Measurements from ENCODE around the gene FADD.

The FADD gene

GRCh38 chr11:70184396-70184795, 18.7 kb upstream of the FADD start:
- ATAC-seq (ENCODE audit: low read depth) = no peak
- Histone ChIP-seq H3K27ac (ENCODE audit: poor library complexity, severe bottlenecking) (no peak overlapping the region), H3K36me3 (ENCODE audit: low read depth) (no peaks in the 10 kb centered on the region), H3K9me3 (ENCODE audit: severe bottlenecking) (no peaks in the 10 kb centered on the region), H3K27me3 (ENCODE audit: insufficient read depth, poor library complexity, severe bottlenecking) (no peaks in the 10 kb centered on the region), H3K4me1 (ENCODE audit: insufficient read depth, poor library complexity, severe bottlenecking) (no peaks in the 10 kb centered on the region), H3K4me3 (ENCODE audit: severe bottlenecking) (no peak overlapping the region)
- no peak for TF ChIP-seq CTCF (IDR thresholded peaks at IDR 0.05; ENCODE audit: poor library complexity, severe bottlenecking)
- no peak for DNase-seq (ENCODE audit: low spot score)

- no peaks in the 10 kb centered on the region for H3K36me3 ChIP-seq (ENCODE audit: low read depth)
- no peak overlapping the region for H3K4me3 ChIP-seq (ENCODE audit: severe bottlenecking)
- H3K9me3 ChIP-seq (ENCODE audit: severe bottlenecking) = no peaks in the 10 kb centered on the region
- H3K27me3 ChIP-seq (ENCODE audit: insufficient read depth, poor library complexity, severe bottlenecking) = no peaks in the 10 kb centered on the region
- DNase-seq (ENCODE audit: low spot score) (no peak), ATAC-seq (ENCODE audit: low read depth) (no peak)
- TF ChIP-seq CTCF (IDR thresholded peaks at IDR 0.05; ENCODE audit: poor library complexity, severe bottlenecking) = no peak
- no peak overlapping the region for H3K27ac ChIP-seq (ENCODE audit: poor library complexity, severe bottlenecking)
- no peaks in the 10 kb centered on the region for H3K4me1 ChIP-seq (ENCODE audit: insufficient read depth, poor library complexity, severe bottlenecking)
Measured at GRCh38 chr11:70185348-70186055, 17.6 kb upstream of the FADD start.

DNA sequence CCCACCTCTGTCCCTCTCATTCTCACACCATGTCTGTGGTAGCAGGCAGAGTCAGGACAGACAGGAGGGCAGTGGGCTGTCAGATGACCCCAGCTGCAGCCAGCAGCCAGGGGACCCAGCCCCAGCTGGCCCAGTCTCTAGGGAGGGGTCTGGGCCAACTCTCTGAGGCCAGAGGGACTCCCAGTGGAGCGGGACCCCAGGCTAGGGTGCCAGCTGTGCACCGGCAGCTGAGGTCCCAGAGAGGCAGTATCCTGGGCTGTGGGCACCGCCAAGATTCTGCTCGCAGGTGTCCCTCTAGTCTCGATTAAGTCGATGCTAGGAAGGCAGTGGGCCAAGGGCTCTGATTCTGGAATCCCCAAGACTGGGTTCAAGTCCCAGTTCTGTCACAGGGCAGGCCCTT, 16.7 kb upstream of the FADD start:
- DNase-seq (ENCODE audit: low spot score) = no peak
- ATAC-seq (ENCODE audit: low read depth) = no peak
- no peak for TF ChIP-seq CTCF (IDR thresholded peaks at IDR 0.05; ENCODE audit: poor library complexity, severe bottlenecking)
- Histone ChIP-seq H3K9me3 (ENCODE audit: severe bottlenecking) (no peaks in the 10 kb centered on the region), H3K27me3 (ENCODE audit: insufficient read depth, poor library complexity, severe bottlenecking) (no peaks in the 10 kb centered on the region), H3K27ac (ENCODE audit: poor library complexity, severe bottlenecking) (no peak overlapping the region), H3K36me3 (ENCODE audit: low read depth) (no peaks in the 10 kb centered on the region), H3K4me1 (ENCODE audit: insufficient read depth, poor library complexity, severe bottlenecking) (no peaks in the 10 kb centered on the region), H3K4me3 (ENCODE audit: severe bottlenecking) (no peak overlapping the region)

DNA sequence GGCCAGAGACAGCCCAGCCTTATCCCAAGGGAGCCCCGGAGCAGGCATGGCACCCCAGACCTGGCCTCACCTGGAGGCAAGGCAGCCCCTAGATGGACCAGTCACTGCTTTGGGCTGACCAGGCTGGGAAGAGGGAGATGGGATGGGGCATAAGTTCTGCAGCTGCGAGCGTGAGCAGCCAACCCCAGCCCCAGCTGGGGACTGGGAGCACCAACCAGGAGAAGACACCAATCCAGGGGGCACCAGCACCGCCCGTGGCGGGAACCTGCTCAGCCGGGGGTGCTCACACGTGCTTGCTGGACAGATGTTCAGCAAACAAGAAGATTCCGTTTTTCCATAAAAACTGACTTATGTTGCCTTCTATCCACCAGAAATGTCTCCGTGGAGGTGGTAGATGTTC, 16.2 kb upstream of the FADD start:
- Histone ChIP-seq H3K27me3 (ENCODE audit: insufficient read depth, poor library complexity, severe bottlenecking) (no peaks in the 10 kb centered on the region), H3K36me3 (ENCODE audit: low read depth) (no peaks in the 10 kb centered on the region), H3K4me3 (ENCODE audit: severe bottlenecking) (no peak overlapping the region), H3K27ac (ENCODE audit: poor library complexity, severe bottlenecking) (no peak overlapping the region), H3K4me1 (ENCODE audit: insufficient read depth, poor library complexity, severe bottlenecking) (no peaks in the 10 kb centered on the region), H3K9me3 (ENCODE audit: severe bottlenecking) (no peaks in the 10 kb centered on the region)
- DNase-seq (ENCODE audit: low spot score) = no peak
- no peak for TF ChIP-seq CTCF (IDR thresholded peaks at IDR 0.05; ENCODE audit: poor library complexity, severe bottlenecking)
- ATAC-seq (ENCODE audit: low read depth) = no peak

DNA sequence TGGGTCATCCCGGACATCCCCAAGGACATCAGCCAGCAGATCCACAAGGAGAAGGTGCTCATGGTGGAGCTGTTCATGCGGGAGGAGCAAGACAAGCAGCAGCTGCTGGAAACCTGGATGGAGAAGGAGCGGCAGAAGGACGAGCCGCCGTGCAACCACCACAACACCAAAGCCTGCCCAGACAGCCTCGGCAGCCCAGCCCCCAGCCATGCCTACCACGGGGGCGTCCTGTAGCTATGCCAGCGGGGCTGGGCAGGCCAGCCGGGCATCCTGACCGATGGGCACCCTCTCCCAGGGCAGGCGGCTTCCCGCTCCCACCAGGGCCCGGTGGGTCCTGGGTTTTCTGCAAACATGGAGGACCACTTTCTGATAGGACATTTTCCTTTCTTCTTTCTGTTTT, 15.3 kb upstream of the FADD start:
- H3K36me3 ChIP-seq (ENCODE audit: low read depth) = no peaks in the 10 kb centered on the region
- H3K9me3 ChIP-seq (ENCODE audit: severe bottlenecking) = no peaks in the 10 kb centered on the region
- ATAC-seq (ENCODE audit: low read depth) (no peak), DNase-seq (ENCODE audit: low spot score) (no peak)
- no peaks in the 10 kb centered on the region for H3K27me3 ChIP-seq (ENCODE audit: insufficient read depth, poor library complexity, severe bottlenecking)
- H3K4me3 ChIP-seq (ENCODE audit: severe bottlenecking) = no peak overlapping the region
- no peak overlapping the region for H3K27ac ChIP-seq (ENCODE audit: poor library complexity, severe bottlenecking)
- no peaks in the 10 kb centered on the region for H3K4me1 ChIP-seq (ENCODE audit: insufficient read depth, poor library complexity, severe bottlenecking)
- TF ChIP-seq CTCF (IDR thresholded peaks at IDR 0.05; ENCODE audit: poor library complexity, severe bottlenecking) = no peak

Data from RWPE2 (cell line).